Epithelial cell of proximal tubule (primary cell): ENCODE data around the gene GSPT2. TPM values are rescaled to one million over a fixed set of nuclear protein-coding genes. Genes with fewer than 3 reads are reported as not detected.

Experiments
- DNase-seq: peaks from one replicate; pipeline ENCODE4 v3.0.0-alpha.2; 2011; ENCODE audit warnings: low read depth
- H3K4me3 ChIP-seq: 2 replicates; pipeline ENCODE4 v1.5.1; 2011; ENCODE audit warnings: low read depth, mild to moderate bottlenecking, low read length
- CTCF ChIP-seq: conservative IDR thresholded peaks from 2 replicates; pipeline ENCODE4 v1.5.1; 2012; ENCODE audit warnings: low read depth, mild to moderate bottlenecking, low read length
- total RNA-seq: library from RNA; depleted of rRNA; stranded (reverse); fragments of >200 nt; gene quantifications from 2 replicates; pipeline ENCODE4 v1.2.3, GENCODE V29; 2015

GSPT2 gene
- total RNA-seq, 1 donor from 2014 or later = 6.4 TPM

GRCh38 chrX:51795136-51795535, 51.9 kb downstream of the GSPT2 start:
- DNase-seq = no peak
- no peak overlapping the region for H3K4me3 ChIP-seq

More at GRCh38 chrX:51795136-51795535, 51.9 kb downstream of the GSPT2 start:
- TF ChIP-seq CTCF = no peak

Other genes starting within 250 kb of the GSPT2 start
- 5.5 and 11.9 TPM in 2 replicates for gene NUDT11, start 246.8 kb upstream of the GSPT2 start, total RNA-seq
- 0.07 and 0.23 TPM in 2 replicates for gene CENPVL3, start 124.5 kb upstream of the GSPT2 start, total RNA-seq
- gene CENPVL2, start 60.6 kb upstream of the GSPT2 start, total RNA-seq = 0.07 TPM in 1 of 2 replicates, not detected in the other
- 0.07 TPM in 1 of 2 replicates, not detected in the other for gene CENPVL1, start 32.9 kb upstream of the GSPT2 start, total RNA-seq
- gene MAGED1, start 150.2 kb downstream of the GSPT2 start, total RNA-seq = 81.2 and 114 TPM in 2 replicates